Measurements from ENCODE around the gene SYNE2.

DNA sequence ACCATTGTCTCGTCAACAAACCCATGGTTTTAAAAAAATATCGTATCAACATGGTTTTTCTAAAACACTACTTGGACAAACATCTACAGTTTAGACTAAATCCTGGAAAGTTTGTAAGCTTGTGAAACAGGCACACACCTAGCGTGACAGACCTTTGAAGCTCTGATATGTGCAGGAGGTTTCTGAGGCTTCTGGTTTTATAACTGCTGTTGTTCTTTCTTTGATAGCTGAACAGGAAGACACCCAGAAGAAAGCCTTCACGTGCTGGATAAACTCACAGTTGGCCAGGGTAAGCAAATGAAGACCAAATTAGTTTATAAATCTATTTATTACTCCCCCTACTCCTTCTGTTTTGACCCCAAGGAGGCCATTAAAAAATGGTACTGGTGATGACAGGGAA is 87.6 kb downstream of the SYNE2 start:
- TF ChIP-seq, protein P1, sequence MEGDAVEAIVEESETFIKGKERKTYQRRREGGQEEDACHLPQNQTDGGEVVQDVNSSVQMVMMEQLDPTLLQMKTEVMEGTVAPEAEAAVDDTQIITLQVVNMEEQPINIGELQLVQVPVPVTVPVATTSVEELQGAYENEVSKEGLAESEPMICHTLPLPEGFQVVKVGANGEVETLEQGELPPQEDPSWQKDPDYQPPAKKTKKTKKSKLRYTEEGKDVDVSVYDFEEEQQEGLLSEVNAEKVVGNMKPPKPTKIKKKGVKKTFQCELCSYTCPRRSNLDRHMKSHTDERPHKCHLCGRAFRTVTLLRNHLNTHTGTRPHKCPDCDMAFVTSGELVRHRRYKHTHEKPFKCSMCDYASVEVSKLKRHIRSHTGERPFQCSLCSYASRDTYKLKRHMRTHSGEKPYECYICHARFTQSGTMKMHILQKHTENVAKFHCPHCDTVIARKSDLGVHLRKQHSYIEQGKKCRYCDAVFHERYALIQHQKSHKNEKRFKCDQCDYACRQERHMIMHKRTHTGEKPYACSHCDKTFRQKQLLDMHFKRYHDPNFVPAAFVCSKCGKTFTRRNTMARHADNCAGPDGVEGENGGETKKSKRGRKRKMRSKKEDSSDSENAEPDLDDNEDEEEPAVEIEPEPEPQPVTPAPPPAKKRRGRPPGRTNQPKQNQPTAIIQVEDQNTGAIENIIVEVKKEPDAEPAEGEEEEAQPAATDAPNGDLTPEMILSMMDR (IDR thresholded peaks at IDR 0.05; ENCODE audit: low read depth, low read length, missing input control) = no peak
- no peak for TF ChIP-seq FOXA1 (IDR thresholded peaks at IDR 0.05)
- TF ChIP-seq JUND (IDR thresholded peaks at IDR 0.05) = no peak
- TF ChIP-seq EGR1 (IDR thresholded peaks at IDR 0.05; ENCODE audit: low read depth in 2 of 2) = no peak
- no peak for TF ChIP-seq HNF4G (IDR thresholded peaks at IDR 0.05)
- TF ChIP-seq, protein P2, sequence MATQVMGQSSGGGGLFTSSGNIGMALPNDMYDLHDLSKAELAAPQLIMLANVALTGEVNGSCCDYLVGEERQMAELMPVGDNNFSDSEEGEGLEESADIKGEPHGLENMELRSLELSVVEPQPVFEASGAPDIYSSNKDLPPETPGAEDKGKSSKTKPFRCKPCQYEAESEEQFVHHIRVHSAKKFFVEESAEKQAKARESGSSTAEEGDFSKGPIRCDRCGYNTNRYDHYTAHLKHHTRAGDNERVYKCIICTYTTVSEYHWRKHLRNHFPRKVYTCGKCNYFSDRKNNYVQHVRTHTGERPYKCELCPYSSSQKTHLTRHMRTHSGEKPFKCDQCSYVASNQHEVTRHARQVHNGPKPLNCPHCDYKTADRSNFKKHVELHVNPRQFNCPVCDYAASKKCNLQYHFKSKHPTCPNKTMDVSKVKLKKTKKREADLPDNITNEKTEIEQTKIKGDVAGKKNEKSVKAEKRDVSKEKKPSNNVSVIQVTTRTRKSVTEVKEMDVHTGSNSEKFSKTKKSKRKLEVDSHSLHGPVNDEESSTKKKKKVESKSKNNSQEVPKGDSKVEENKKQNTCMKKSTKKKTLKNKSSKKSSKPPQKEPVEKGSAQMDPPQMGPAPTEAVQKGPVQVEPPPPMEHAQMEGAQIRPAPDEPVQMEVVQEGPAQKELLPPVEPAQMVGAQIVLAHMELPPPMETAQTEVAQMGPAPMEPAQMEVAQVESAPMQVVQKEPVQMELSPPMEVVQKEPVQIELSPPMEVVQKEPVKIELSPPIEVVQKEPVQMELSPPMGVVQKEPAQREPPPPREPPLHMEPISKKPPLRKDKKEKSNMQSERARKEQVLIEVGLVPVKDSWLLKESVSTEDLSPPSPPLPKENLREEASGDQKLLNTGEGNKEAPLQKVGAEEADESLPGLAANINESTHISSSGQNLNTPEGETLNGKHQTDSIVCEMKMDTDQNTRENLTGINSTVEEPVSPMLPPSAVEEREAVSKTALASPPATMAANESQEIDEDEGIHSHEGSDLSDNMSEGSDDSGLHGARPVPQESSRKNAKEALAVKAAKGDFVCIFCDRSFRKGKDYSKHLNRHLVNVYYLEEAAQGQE (IDR thresholded peaks at IDR 0.05) = no peak
- TF ChIP-seq, protein P3, sequence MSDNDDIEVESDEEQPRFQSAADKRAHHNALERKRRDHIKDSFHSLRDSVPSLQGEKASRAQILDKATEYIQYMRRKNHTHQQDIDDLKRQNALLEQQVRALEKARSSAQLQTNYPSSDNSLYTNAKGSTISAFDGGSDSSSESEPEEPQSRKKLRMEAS (IDR thresholded peaks at IDR 0.05) = no peak
- TF ChIP-seq TAF1 (conservative IDR thresholded peaks at IDR 0.05) = no peak
- TF ChIP-seq, protein P4, sequence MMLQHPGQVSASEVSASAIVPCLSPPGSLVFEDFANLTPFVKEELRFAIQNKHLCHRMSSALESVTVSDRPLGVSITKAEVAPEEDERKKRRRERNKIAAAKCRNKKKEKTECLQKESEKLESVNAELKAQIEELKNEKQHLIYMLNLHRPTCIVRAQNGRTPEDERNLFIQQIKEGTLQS (IDR thresholded peaks at IDR 0.05) = no peak
- no peak for TF ChIP-seq RAD21 (IDR thresholded peaks at IDR 0.05)
- TF ChIP-seq YY1 (IDR thresholded peaks at IDR 0.05) = no peak
- no peak for TF ChIP-seq GABPA (IDR thresholded peaks at IDR 0.05 in 1 of 2, conservative IDR thresholded peaks at IDR 0.05 in 1 of 2)
- no peak for TF ChIP-seq RXRA (IDR thresholded peaks at IDR 0.05)
- TF ChIP-seq, protein P5, sequence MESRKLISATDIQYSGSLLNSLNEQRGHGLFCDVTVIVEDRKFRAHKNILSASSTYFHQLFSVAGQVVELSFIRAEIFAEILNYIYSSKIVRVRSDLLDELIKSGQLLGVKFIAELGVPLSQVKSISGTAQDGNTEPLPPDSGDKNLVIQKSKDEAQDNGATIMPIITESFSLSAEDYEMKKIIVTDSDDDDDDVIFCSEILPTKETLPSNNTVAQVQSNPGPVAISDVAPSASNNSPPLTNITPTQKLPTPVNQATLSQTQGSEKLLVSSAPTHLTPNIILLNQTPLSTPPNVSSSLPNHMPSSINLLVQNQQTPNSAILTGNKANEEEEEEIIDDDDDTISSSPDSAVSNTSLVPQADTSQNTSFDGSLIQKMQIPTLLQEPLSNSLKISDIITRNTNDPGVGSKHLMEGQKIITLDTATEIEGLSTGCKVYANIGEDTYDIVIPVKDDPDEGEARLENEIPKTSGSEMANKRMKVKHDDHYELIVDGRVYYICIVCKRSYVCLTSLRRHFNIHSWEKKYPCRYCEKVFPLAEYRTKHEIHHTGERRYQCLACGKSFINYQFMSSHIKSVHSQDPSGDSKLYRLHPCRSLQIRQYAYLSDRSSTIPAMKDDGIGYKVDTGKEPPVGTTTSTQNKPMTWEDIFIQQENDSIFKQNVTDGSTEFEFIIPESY (IDR thresholded peaks at IDR 0.05) = no peak

Data from liver (tissue), 3 donors.